ENCODE data around the gene DCBLD1. TPM values are rescaled to one million over a fixed set of nuclear protein-coding genes. Genes with fewer than 3 reads are reported as not detected.
A peak's percentile ranks its signal among the peaks of the same experiment; 100 is the strongest.

Gene DCBLD1
- total and polyA plus RNA-seq, 9 of the 15 experiments (the other 6 are each of a cell fraction or from before 2014, with no cell fraction given) = 0.80 to 8.5 (median 6.8) TPM

GRCh38 chr6:117482240-117483003, at the start of gene DCBLD1 (continued):
- peak; percentile 78 for TF ChIP-seq MGA (IDR thresholded peaks at IDR 0.05)
- no peak for TF ChIP-seq ELF4 (CRISPR knock-in tag; IDR thresholded peaks at IDR 0.05)
- no peak for TF ChIP-seq TRIM28 (IDR thresholded peaks at IDR 0.05)
- TF ChIP-seq ZNF695 (CRISPR knock-in tag; IDR thresholded peaks at IDR 0.05) = no peak
- no peak for TF ChIP-seq CREBBP (IDR thresholded peaks at IDR 0.05; ENCODE audit: low read depth, low read length)
- 0 out of 2 replicates have a peak, but pooled peaks have one; percentile 24 for TF ChIP-seq TCF3 (CRISPR knock-in tag; IDR thresholded peaks at IDR 0.05)
- TF ChIP-seq KLF10 (CRISPR knock-in tag; IDR thresholded peaks at IDR 0.05) = no peak
- TF ChIP-seq ZNF507 (tag; conservative IDR thresholded peaks at IDR 0.05) = no peak
- TF ChIP-seq UBTF (IDR thresholded peaks at IDR 0.05; ENCODE audit: borderline replicate concordance in 1 of 2, low read depth in 2 of 2, low read length in 2 of 2) = peak; percentile 14 to 54; a peak in 1 of 4 replicates
- no peak for TF ChIP-seq IFI16 (CRISPR knock-in tag; IDR thresholded peaks at IDR 0.05)
- no peak for TF ChIP-seq ILK (tag; IDR thresholded peaks at IDR 0.05; ENCODE audit: borderline replicate concordance, low read depth)
